ENCODE results near the gene CARS2.

- no peak for TF ChIP-seq CTCF (IDR thresholded peaks at IDR 0.05)
- peak in 3 of 4 donors; percentile 22 to 50 (median 48) for TF ChIP-seq EP300 (IDR thresholded peaks at IDR 0.05)
Observed at GRCh38 chr13:110684388-110685056, 21.4 kb downstream of the CARS2 start.

Measured in sigmoid colon (tissue), 4 donors.